Progenitor cell of endocrine pancreas (in vitro differentiated cells): ENCODE results near the gene HIGD1A. TPM values are rescaled to one million over a fixed set of nuclear protein-coding genes. Genes with fewer than 3 reads are reported as not detected.

Experiments used
- DNase-seq: peaks from one replicate; pipeline ENCODE4 v3.0.0; 2021; ENCODE audit warnings: low spot score; ENCODE audit not compliant: unreplicated experiment
- H3K27ac Mint-ChIP-seq: 2 replicates; pipeline ENCODE4 v1.8.0; 2021; ENCODE audit warnings: mild to moderate bottlenecking, moderate library complexity, mixed read lengths
- H3K27me3 Mint-ChIP-seq: 2 replicates; pipeline ENCODE4 v1.8.0; 2021; ENCODE audit warnings: mixed read lengths
- H3K36me3 Mint-ChIP-seq: 2 replicates; pipeline ENCODE4 v1.8.0; 2022; ENCODE audit warnings: mixed read lengths; ENCODE audit not compliant: insufficient read depth
- H3K4me1 Mint-ChIP-seq: 2 replicates; pipeline ENCODE4 v1.8.0; 2021; ENCODE audit warnings: low read depth, mixed read lengths
- H3K4me3 Mint-ChIP-seq: 2 replicates; pipeline ENCODE4 v1.8.0; 2021; ENCODE audit warnings: low read depth, mild to moderate bottlenecking, moderate library complexity, mixed read lengths
- H3K9me3 Mint-ChIP-seq: 2 replicates; pipeline ENCODE4 v1.8.0; 2021; ENCODE audit warnings: low read depth, mixed read lengths
- total RNA-seq: library from RNA; stranded (reverse); gene quantifications from 2 replicates; pipeline ENCODE4 v1.2.1, GENCODE V29; 2021
- TF ChIP-seq, protein P1 (sequence below): fragments of 200-600 bp; sonication (generic); IDR thresholded peaks from one replicate; pipeline ENCODE4 v1.5.0; 2021; ENCODE audit warnings: antibody characterized with exemption, mild to moderate bottlenecking; ENCODE audit not compliant: unreplicated experiment

HIGD1A gene
- total RNA-seq, 1 donor from 2014 or later, result 92.3 TPM

- Mint-ChIP-seq H3K4me3 (no peak overlapping the region), H3K27ac (no peak overlapping the region), H3K9me3 (no peaks in the 10 kb centered on the region), H3K36me3 (peaks cover 10% of the 10 kb centered on the region), H3K27me3 (no peaks in the 10 kb centered on the region), H3K4me1 (peaks cover 1% of the 10 kb centered on the region)
- no peak for DNase-seq
- TF ChIP-seq, protein P1, sequence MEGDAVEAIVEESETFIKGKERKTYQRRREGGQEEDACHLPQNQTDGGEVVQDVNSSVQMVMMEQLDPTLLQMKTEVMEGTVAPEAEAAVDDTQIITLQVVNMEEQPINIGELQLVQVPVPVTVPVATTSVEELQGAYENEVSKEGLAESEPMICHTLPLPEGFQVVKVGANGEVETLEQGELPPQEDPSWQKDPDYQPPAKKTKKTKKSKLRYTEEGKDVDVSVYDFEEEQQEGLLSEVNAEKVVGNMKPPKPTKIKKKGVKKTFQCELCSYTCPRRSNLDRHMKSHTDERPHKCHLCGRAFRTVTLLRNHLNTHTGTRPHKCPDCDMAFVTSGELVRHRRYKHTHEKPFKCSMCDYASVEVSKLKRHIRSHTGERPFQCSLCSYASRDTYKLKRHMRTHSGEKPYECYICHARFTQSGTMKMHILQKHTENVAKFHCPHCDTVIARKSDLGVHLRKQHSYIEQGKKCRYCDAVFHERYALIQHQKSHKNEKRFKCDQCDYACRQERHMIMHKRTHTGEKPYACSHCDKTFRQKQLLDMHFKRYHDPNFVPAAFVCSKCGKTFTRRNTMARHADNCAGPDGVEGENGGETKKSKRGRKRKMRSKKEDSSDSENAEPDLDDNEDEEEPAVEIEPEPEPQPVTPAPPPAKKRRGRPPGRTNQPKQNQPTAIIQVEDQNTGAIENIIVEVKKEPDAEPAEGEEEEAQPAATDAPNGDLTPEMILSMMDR, result no peak
Observed at GRCh38 chr3:42786631-42787030, 17.7 kb downstream of the HIGD1A start.

DNA sequence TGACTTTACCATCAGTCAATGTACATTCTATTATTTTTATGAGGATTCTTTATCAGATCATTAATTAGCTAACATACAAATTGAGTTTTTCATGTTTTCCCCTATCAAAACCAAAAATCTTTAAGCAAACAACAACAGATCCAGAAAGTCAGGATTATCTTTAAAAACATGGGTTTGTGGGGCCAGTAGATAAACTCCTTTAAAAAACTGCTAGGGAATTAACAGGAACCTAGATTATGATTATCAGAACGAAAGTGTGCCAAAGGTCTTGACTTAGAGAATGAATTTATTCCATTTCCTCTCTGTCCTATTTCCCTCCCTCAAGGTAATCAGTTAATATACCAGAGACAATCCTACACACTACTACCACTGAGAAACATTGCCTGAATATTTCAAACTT lies 18.1 kb downstream of the HIGD1A start:
- H3K4me3 Mint-ChIP-seq, result no peak overlapping the region
- H3K36me3 Mint-ChIP-seq, result peaks cover 9% of the 10 kb centered on the region
- DNase-seq, result no peak
- H3K27ac Mint-ChIP-seq, result no peak overlapping the region
- TF ChIP-seq, protein P1, result no peak
- H3K4me1 Mint-ChIP-seq, result peaks cover 1% of the 10 kb centered on the region
- no peaks in the 10 kb centered on the region for H3K9me3 Mint-ChIP-seq
- H3K27me3 Mint-ChIP-seq, result no peaks in the 10 kb centered on the region

DNA sequence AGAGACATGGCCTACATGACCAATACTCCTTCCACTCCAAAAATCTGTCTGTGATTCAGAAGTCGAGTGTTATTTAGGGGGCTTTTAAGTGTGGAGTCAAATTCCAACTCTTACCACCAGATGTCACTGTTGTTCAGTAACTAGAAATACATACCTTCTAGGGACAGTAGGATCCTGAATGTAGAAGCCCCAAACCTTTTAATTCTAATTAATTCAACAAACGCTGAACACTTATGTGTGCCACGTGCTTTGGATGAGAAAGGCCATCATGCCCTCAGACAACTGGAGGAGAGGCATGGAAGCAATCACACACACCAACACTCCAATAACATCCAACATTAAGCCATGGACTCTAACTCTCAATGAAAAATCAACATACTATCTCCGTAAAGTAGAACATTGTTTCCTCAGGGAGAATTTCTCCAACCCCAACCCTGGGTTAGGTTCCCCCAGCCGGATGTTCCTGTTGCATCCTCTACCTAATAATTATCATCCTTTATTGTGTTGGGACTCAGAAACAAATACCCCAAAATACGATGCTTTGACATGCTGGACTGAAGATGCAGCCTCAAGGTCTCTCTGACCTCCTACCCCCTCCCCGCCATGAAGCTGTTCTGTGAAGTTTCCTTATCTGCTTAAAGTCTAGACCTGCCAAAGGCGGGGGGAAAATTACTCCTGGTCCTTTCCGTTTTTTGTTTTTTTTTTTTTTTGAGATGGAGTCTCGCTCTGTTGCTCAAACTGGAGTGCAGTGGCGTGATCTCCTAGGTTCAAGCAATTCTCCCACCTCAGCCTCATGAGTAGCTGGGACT lies 23.2 kb downstream of the HIGD1A start:
- Mint-ChIP-seq H3K36me3 (peaks cover 3% of the 10 kb centered on the region), H3K4me3 (no peak overlapping the region), H3K27ac (peak overlapping the region; percentile 26), H3K27me3 (no peaks in the 10 kb centered on the region), H3K4me1 (peaks cover 6% of the 10 kb centered on the region), H3K9me3 (no peaks in the 10 kb centered on the region)
- DNase-seq, result peak; percentile 16
- TF ChIP-seq, protein P1, result peak; percentile 78

- Mint-ChIP-seq H3K9me3 (no peaks in the 10 kb centered on the region), H3K36me3 (peaks cover 2% of the 10 kb centered on the region), H3K4me3 (no peak overlapping the region), H3K27me3 (no peaks in the 10 kb centered on the region), H3K27ac (no peak overlapping the region), H3K4me1 (peaks cover 6% of the 10 kb centered on the region)
- TF ChIP-seq, protein P1, result no peak
- no peak for DNase-seq
Observed at GRCh38 chr3:42780398-42780797, 23.9 kb downstream of the HIGD1A start.

DNA sequence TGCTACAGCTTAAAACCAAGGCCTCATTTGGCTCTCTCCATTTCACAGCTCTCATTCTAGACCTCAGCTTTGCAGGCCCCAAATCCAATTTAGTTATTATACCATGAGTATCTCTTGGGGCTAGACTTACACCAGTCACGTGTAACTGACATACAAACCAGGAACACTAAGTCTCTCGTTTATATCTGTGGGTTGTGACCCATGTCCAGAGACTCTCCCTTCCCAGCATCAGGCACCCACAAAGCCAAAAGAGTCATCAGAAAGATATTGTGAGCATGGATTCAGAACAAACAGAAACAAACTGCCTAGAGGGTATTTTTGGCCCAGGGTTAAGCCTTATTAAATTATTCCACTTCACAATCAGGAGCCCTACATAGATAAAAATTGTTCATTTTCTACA lies 25.6 kb downstream of the HIGD1A start:
- Mint-ChIP-seq H3K4me1 (peaks cover 6% of the 10 kb centered on the region), H3K36me3 (peaks cover 2% of the 10 kb centered on the region), H3K27me3 (no peaks in the 10 kb centered on the region), H3K27ac (no peak overlapping the region), H3K9me3 (no peaks in the 10 kb centered on the region), H3K4me3 (no peak overlapping the region)
- no peak for DNase-seq
- TF ChIP-seq, protein P1, result no peak
